ENCODE results near the gene PRRT1. TPM values are rescaled to one million over a fixed set of nuclear protein-coding genes. Genes with fewer than 3 reads are reported as not detected.

Gene PRRT1
- total and polyA plus RNA-seq, 2 experiments from 2014 or later: 0.10 to 4.0 TPM

DNA sequence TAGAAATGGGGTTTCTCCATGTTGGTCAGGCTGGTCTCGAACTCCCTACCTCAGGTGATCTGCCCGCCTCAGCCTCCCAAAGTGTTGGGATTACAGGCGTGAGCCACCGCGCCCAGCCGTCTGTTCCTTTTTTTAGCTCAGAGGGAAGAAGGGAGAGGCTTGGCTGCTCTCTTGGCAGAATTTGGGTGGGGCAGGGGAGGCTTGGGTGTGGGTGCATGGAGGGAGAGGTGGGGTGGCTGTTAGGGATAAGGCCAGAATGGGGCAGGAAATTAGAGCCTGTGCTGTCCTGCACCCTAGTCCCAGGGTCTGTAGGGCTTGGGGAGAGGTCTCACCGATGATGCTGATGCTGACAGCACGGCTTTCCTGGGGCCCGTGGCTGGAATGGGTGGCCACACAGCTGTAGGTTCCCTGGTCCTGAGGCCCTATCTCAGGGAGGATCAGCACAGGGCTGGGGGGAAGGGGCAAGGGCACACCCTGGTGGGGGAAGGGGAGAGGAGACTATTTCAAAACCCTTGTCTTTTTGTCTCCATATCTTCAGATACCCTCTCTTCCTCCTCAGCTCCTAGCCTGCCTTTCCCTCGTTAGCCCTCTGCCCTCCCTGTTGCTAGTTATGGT lies 30.3 kb upstream of the PRRT1 start:
- Histone ChIP-seq H3K27me3 (no peaks in the 10 kb centered on the region), H3K9me3 (ENCODE audit: low read depth) (no peaks in the 10 kb centered on the region), H3K79me2 (peaks cover 18% of the 10 kb centered on the region), H3K9me2 (replicated peaks; ENCODE audit: insufficient read depth) (no peaks in the 10 kb centered on the region), H4K20me1 (ENCODE audit: insufficient read depth, poor library complexity, severe bottlenecking) (no peaks in the 10 kb centered on the region), H3K4me3 (no peak overlapping the region), H3K4me1 (ENCODE audit: insufficient read depth) (peaks cover 24% of the 10 kb centered on the region), H2AFZ (no peak overlapping the region), H3K36me3 (replicated peaks; ENCODE audit: insufficient read depth, low read depth) (no peaks in the 10 kb centered on the region), H3K27ac (no peak overlapping the region), H3K4me2 (no peak overlapping the region)
- 92% methylated on average over 10 of the region's 10 CpGs for WGBS (ENCODE audit: low lambda C conversion rate, missing lambda C conversion rate)
- TF ChIP-seq, protein P1, sequence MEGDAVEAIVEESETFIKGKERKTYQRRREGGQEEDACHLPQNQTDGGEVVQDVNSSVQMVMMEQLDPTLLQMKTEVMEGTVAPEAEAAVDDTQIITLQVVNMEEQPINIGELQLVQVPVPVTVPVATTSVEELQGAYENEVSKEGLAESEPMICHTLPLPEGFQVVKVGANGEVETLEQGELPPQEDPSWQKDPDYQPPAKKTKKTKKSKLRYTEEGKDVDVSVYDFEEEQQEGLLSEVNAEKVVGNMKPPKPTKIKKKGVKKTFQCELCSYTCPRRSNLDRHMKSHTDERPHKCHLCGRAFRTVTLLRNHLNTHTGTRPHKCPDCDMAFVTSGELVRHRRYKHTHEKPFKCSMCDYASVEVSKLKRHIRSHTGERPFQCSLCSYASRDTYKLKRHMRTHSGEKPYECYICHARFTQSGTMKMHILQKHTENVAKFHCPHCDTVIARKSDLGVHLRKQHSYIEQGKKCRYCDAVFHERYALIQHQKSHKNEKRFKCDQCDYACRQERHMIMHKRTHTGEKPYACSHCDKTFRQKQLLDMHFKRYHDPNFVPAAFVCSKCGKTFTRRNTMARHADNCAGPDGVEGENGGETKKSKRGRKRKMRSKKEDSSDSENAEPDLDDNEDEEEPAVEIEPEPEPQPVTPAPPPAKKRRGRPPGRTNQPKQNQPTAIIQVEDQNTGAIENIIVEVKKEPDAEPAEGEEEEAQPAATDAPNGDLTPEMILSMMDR (IDR thresholded peaks at IDR 0.05; ENCODE audit: poor library complexity): no peak
- TF ChIP-seq EZH2 (IDR thresholded peaks at IDR 0.05; ENCODE audit: borderline replicate concordance) (no peak), EZH2phosphoT487 (IDR thresholded peaks at IDR 0.05; ENCODE audit: low read depth, severe bottlenecking, unreplicated experiment) (no peak)
- DNase-seq (ENCODE audit: low spot score): no peak

GRCh38 chr6:32181148-32181702 lies 29.5 kb upstream of the PRRT1 start:
- Histone ChIP-seq H3K4me3 (no peak overlapping the region), H3K79me2 (peaks cover 16% of the 10 kb centered on the region), H4K20me1 (ENCODE audit: insufficient read depth, poor library complexity, severe bottlenecking) (no peaks in the 10 kb centered on the region), H3K4me2 (no peak overlapping the region), H3K27ac (no peak overlapping the region), H2AFZ (no peak overlapping the region), H3K9me3 (ENCODE audit: low read depth) (no peaks in the 10 kb centered on the region), H3K4me1 (ENCODE audit: insufficient read depth) (peaks cover 21% of the 10 kb centered on the region), H3K9me2 (replicated peaks; ENCODE audit: insufficient read depth) (no peaks in the 10 kb centered on the region), H3K36me3 (replicated peaks; ENCODE audit: insufficient read depth, low read depth) (no peaks in the 10 kb centered on the region), H3K27me3 (no peaks in the 10 kb centered on the region)
- no peak for TF ChIP-seq EZH2 (IDR thresholded peaks at IDR 0.05; ENCODE audit: borderline replicate concordance)
- no peak for TF ChIP-seq EZH2phosphoT487 (IDR thresholded peaks at IDR 0.05; ENCODE audit: low read depth, severe bottlenecking, unreplicated experiment)
- TF ChIP-seq, protein P1 (IDR thresholded peaks at IDR 0.05; ENCODE audit: poor library complexity): no peak
- DNase-seq (ENCODE audit: low spot score): no peak
- 93% methylated on average over 15 of the region's 15 CpGs for WGBS (ENCODE audit: low lambda C conversion rate, missing lambda C conversion rate)

DNA sequence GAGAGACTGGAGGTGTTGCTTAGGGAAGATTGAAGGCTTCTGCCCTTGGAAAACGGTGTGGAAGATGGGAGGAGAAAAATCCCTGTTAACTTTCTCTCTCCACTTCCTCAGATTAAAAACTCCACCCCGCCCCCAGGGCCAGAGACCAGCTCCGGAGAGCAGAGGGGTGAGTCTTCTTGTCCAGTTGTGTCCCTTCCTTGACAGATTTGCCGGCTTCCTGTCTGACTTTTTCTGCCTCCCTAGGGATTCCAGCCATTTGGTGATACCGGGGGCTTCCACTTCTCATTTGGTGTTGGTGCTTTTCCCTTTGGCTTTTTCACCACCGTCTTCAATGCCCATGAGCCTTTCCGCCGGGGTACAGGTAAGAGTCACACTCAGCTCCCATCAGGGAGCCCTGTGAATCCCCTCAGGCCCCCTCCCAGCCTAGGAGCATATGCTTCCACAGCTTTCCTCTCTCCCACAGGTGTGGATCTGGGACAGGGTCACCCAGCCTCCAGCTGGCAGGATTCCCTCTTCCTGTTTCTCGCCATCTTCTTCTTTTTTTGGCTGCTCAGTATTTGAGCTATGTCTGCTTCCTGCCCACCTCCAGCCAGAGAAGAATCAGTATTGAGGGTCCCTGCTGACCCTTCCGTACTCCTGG lies 28.1 kb upstream of the PRRT1 start:
- no peak overlapping the region for H3K27ac ChIP-seq
- no peak overlapping the region for H2AFZ ChIP-seq
- no peak for DNase-seq (ENCODE audit: low spot score)
- peak overlapping the region; percentile 86 for H3K4me2 ChIP-seq
- H3K79me2 ChIP-seq: peaks cover 25% of the 10 kb centered on the region
- H3K4me1 ChIP-seq (ENCODE audit: insufficient read depth): peaks cover 17% of the 10 kb centered on the region
- H3K36me3 ChIP-seq (replicated peaks; ENCODE audit: insufficient read depth, low read depth): no peaks in the 10 kb centered on the region
- H4K20me1 ChIP-seq (ENCODE audit: insufficient read depth, poor library complexity, severe bottlenecking): no peaks in the 10 kb centered on the region
- TF ChIP-seq EZH2phosphoT487 (IDR thresholded peaks at IDR 0.05; ENCODE audit: low read depth, severe bottlenecking, unreplicated experiment) (no peak), EZH2 (IDR thresholded peaks at IDR 0.05; ENCODE audit: borderline replicate concordance) (no peak)
- TF ChIP-seq, protein P1 (IDR thresholded peaks at IDR 0.05; ENCODE audit: poor library complexity): no peak
- 86% methylated on average over 10 of the region's 10 CpGs for WGBS (ENCODE audit: low lambda C conversion rate, missing lambda C conversion rate)
- no peak overlapping the region for H3K4me3 ChIP-seq
- H3K27me3 ChIP-seq: no peaks in the 10 kb centered on the region
- H3K9me2 ChIP-seq (replicated peaks; ENCODE audit: insufficient read depth): no peaks in the 10 kb centered on the region
- H3K9me3 ChIP-seq (ENCODE audit: low read depth): no peaks in the 10 kb centered on the region
